Daoy (cell line): ENCODE results near the gene SOX5. TPM values are rescaled to one million over a fixed set of nuclear protein-coding genes. Genes with fewer than 3 reads are reported as not detected.
"Not testable (repeated sequence)": the region's sequence is repeated elsewhere in the genome, so short reads cannot be mapped to it uniquely, and the experiment has no call there.

Experiments
- DNase-seq: peaks from one replicate; pipeline ENCODE4 v3.0.0-alpha.2; 2015; ENCODE audit warnings: low read depth
- total RNA-seq: library from RNA; depleted of rRNA; stranded (reverse); fragments of >200 nt; shearing (Covaris generic); gene quantifications from 2 replicates; pipeline ENCODE4 v1.2.3, GENCODE V29; 2014

SOX5 gene
- total RNA-seq, 1 experiment from 2014 or later = 2.0 TPM

DNA sequence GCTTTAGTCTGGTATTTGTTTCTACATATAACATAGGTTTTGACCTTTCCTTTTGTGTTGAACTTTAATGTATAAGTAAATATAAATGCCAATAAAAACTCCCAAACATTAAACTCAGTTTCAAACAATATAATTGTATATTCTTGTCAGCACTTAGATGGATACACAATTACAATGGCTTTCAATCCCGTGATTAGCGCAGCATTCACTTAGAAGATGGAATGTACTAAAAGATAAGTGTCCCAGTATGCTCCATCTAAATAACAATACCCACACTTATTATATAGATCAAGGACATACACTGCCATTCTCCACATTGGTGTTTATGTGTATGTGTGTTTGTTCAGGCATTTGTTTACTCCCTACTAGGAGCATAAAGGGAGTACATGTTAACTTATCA is 193.1 kb downstream of the SOX5 start:
- DNase-seq = no peak

DNA sequence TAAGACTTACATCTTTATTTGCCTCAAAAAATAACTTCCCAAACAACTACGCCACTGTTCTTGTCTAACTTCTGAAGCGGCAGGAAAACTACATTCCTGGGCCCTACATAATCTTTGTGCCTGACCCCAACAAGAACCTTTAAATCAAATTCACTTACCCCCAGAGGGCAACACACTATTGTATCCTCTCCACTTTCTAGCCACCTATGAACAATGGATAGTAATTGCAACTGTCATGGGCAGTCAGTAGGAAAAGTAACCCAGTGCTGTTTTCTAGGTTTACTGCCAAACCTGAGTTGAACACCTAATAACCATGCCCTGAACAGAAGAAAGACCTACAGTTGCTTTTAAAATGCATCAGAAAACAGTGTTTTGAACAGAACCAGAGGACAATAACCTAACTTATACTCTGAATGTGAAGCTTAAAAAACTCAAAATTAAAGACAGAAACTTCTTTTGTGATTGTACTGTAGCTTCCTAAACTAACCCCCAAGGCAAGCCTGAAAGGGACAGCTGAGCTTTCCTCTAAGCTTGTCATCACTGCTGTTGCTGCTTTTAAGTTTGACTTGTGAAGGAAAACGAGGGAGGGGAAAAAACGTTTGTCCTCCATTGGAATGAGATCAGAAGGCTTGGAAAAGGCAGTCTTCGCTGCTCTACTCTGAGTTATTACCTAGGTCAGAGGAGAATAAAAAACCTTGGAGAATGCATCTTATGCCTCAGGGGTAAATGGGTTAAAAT is 195.7 kb downstream of the SOX5 start:
- no peak for DNase-seq

DNA sequence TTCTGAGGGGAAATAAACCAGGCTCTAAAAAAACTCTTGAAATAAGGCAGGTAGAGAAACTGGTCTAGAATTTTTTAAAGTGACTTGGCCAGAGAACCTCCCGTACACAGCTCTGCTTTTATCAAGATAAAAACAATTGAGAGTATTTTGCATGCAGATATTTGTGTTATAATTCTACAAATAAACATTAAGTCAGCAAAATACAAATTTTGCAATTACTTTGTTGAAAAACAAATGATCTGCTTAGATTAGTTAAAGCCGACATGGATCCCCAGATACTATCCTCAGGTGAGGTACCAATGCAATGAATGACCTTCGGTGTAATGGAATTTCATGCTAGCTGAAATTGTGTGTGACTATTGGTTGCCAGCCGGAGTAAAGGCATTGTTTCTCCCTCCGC is 197.2 kb downstream of the SOX5 start:
- no peak for DNase-seq

DNA sequence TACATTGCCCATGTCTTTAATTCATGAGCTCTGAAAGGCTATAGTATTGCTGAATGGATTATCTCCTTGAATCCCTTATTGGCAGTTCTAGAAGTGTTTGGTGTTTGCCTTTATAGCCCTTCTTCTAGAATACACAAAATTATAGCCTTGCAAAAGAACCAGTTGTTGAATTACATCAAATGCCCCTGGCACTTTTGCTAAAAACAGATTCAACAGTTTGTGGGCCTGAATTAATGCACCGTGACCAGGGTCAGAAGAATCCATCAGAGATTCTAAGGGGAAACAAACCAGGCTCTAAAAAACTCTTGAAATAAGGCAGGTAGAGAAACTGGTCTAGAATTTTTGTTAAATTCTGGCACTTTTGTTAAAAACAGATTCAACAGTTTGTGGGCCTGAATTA is 197.8 kb downstream of the SOX5 start:
- no peak for DNase-seq

DNA sequence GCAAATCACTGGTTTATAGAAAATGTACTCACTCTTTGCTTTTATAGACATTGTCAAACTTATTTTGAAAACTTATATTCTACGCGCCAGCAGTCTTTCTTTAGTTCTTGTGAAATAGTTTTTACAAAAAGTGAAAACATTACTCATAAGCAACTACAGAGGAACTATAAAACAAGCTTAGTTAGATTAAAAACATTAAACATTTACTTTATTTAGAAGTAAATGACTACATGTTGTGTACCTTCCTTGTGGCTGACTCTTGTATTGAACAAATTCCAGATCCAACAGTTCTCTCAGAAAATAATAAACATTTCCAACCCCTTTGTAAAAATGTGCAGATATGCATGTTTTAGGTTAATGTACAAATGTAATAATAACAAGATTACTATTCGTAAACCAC is 198.5 kb downstream of the SOX5 start:
- DNase-seq = no peak

DNA sequence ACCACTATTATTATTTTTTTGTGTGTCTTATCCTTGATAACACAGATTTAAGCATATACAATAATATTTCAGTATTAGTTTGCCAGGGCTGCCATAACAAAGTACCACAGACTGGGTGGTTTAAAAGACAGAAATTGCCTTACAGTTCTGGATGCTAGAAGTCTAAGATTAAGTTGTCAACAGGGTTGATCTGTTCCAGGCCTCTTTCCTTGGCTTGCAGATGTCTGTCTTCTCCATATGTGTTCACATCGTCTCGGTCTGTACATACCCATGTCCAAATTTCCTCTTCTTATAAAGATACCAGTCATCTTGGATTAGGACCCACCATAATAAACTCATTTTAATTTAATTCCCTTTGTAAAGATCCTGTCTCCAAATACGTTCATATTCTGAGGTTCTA is 204.8 kb downstream of the SOX5 start:
- DNase-seq = no peak

DNA sequence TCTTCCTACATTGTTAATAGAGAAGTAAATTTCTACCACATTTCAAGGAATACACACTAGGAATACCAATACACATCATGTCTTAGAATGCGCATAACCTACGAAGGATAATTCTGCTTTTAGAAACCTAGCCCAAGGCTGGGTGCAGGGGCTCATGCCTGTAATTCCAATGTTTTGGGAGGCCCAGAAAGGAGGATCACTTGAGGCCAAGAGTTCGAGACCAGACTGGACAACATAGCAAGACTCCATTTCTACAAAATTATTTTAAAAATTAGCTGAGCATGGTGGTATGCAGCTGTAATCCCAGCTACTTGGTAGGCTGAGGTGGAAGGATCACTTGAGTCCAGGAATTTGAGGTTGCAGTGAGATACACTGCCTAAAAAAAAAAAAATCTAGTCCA is 206.9 kb downstream of the SOX5 start:
- no peak for DNase-seq

DNA sequence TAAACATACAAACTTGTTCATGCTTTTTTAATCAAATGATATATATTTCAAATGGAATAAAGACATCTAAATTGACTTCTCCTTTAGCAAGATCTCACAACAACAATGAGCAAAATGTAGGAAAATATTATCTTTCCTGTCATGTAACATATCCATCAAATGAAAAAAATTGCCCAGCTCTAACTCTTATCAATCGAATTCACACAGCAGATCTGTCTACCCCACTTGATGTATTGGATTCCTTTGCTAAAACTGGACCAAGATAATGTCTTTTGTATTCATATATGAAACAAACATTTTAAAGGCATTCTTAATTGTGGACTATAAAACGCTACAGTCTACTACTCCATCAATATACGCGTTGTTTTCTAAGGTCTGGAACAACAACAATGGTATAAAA is 218.0 kb downstream of the SOX5 start:
- no peak for DNase-seq

DNA sequence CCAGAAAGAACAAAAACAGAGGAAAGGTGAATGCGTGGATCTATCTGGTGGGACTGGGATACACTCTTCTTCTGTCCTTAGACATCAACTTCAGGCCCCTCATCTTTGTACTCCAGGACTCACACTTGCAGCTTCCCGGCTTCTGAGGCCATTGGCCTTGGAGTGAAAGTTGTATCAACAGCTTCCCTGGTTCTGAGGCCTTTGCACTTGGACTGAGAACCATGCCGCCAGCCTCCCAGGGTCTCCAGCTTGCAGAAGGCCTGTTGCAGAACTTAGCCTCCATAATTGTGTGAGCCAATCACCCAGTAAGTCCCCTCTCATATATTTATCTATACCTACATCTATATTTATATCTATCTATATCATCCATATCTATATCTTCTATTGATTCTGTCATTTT is 218.4 kb downstream of the SOX5 start:
- no peak for DNase-seq

DNA sequence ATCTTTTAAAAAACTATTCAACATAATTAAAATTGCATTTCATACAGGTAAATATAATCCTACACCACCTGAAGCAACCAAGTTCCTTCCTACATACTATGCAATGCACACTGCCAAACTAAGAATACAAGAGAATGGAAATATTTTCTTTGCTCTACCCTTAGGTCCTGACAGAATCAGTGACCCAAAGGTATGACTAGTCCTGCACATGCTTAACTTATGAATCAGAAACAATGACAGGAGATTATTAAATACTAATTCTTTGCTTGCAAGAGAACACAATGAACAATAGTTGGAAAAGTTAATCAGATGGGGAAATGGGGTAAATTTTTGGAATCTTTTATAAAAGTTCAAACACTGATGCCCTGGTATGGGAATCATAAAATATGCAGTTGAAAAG is 220.1 kb downstream of the SOX5 start:
- DNase-seq = no peak

DNA sequence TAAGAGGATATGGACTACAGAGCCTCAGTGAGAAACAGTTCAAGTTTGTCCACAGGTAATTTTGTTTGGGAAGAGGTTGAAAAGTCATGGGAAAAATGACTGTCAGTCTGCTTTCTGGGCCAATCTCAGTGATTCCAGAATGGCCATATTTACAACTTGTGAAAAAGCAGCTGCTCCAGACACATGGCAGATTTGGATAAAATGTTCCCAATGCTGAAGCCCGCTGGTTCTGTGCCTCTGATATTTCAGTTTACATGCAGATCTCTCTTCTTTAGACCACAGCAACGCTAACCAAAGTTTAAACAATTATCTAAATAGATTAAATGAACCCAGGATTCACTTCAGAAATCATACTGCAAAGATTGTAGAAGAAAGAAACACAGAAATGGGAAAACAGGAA is 222.8 kb downstream of the SOX5 start:
- DNase-seq = no peak

DNA sequence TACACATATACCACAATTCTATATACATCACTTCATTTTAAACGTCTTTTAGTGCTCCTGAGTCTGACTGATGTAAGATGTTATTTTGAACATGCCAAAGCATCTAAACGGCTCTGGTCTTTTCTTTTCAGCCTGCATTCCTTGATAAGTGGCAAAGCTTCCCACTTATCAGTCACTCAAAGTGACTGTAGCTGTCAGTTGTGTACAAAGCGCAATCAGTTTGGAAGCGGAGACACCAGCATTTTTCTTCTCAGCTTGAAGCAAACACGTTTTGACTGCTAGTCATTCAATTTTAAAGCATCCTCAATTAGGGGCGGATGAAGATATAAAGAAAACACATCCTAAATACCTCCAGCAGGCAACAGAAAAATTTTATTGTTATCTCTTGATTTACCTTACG is 226.8 kb downstream of the SOX5 start:
- DNase-seq = no peak

DNA sequence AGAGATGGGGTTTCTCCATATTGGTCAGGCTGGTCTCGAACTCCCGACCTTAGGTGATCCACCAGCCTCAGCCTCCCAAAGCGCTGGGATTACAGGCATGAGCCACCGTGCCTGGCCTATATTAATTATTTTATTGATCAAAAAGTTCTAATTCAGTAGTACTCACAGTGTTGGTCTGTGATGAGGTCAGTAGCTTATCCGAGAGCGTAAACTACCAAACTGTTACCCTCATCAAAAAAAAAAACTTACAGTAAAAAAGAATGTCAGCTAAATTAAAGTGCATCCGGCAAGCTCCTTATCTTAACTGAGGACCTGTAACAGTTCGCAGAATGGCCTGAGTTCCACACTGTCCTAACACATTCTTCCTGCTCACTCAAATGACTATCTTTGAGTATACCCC is 228.2 kb downstream of the SOX5 start:
- DNase-seq = no peak

DNA sequence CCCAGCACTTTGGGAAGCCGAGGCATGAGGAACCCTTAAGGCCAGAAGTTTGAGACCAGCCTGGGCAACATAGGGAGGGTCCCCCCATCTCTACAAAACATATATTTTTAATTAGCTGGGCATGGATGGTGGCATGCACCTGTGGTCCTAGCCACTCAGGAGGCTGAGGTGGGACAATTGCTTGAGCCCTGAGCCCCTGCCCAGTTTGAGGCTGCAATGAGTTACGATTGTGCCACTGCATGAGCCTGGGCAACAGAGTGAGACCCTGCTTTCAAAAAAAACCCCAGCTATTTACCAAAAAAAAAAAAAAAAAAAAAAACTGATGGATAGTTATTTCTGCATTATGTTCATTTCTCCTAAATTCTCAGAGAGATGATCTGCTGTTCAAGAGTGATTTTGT is 230.0 kb downstream of the SOX5 start:
- no peak for DNase-seq

DNA sequence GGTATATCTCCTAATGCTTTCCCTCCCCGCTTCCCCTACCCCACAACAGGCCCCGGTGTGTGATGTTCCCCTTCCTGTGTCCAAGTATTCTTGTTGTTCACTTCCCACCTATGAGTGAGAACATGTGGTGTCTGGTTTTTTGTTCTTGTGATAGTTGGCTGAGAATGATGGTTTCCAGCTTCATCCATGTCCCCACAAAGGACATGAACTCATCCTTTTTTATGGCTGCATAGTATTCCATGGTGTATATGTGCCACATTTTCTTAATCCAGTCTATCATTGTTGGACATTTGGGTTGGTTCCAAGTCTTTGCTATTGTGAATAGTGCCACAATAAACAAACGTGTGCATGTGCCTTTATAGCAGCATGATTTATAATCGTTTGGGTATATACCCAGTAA is 239.1 kb downstream of the SOX5 start:
- not testable (repeated sequence) for DNase-seq

DNA sequence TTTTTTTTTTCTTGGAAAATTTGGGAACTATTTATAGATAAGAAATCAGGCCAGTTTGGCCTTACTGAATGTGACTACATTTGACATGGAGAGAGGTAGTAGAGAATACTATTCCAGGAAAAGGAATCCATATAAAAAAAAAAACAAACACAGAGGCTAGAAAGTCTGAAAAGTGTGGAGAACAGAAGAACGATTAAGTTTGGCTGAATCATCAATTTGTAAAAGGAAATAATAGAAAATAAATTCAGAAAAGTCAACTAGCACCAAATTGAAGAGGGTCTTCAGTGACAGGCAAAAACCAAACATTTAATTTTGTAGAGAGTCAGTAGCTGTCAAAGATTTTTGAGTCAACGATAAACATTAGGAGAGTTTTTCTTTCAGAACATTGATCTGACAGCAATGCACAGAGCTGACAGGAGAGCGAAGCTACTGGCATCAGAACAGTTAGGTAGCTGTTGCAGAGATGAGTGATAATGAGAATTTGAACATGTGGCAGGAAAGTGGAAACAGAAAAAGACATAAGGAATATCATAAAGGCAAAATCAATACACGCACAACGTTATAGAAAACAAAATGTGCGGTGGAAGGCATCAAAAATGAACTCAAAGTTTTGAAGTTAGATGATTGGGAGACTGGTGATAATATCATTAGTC is 241.2 kb downstream of the SOX5 start:
- DNase-seq = no peak

DNA sequence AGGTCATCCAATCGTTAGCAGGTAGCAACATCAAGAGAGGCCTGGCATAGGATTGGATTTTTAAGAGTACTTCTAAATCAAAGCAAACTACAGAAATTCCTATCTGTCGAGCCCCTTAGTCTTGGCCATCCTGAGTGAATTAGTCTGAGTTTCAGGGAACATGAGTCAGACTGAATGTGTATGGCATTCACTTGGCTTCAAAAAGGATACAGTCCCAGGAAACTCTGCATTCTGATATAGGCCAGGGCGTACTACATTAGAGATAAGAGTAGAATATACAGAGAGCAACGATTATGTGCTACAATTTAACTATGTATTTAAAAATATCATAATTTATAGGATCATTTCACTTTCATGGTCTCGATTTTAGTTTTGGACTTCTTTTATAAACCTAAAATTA is 242.2 kb downstream of the SOX5 start:
- no peak for DNase-seq

DNA sequence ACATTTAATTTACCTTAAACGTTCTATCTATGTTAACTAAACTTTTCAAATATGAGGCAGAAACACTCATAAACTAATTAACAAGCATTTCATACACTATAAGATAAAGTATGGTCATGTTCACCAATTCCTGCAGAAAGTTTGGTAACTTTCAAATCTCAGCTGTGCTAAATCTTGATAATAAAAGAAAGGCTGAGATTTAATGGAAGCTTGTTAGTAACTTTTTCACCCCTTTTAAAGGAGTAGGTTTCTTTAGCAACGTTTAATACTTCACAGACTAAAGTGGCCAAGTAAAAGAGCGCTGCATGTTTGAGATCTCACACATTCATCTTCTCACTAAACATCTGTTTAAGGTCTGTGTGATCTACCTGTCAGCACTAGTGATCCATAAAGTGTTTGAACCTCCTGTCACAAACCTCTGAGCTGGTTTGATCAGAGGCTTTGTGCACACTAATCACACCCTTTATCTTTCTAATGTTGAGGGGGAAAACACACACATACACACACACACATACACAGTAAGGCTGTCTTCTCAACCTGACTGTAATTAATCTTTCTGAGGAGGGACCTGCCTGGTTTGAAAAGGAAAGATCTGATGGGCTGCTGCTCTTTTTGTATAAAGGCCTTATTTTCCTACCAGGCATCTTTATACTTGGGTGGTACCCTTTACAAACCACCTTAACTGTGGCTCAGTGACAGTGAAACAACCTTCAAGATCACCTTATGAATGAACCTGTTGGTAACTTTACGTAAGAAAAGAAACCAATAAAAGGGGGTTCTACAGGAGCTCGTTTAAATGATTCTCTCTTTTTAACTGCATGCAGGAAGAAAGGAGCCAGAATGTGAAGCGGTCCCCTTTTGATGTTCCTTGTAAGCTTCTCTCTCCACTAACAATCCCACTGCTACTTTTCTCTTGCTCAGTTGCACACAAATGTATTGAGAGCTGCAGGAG is 244.2 kb downstream of the SOX5 start:
- no peak for DNase-seq

DNA sequence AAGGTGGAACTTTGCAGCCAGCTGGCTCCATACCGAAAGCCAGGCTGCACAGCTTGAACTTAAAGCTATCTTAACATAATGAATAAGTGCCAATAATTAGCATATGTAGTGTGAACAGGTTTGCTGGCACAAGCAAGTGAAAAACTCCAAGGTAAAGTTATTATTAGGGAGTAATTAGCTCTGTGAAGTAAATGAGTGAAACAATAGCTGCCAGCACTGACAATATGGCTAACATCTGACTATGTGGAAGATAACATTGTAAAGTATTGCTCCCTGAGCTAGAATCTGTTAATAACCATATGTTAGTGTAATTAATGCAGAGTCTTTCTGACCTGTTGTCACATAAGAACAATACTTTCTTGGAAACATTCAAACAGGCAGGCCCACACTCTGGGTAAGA is 246.4 kb downstream of the SOX5 start:
- DNase-seq = no peak

DNA sequence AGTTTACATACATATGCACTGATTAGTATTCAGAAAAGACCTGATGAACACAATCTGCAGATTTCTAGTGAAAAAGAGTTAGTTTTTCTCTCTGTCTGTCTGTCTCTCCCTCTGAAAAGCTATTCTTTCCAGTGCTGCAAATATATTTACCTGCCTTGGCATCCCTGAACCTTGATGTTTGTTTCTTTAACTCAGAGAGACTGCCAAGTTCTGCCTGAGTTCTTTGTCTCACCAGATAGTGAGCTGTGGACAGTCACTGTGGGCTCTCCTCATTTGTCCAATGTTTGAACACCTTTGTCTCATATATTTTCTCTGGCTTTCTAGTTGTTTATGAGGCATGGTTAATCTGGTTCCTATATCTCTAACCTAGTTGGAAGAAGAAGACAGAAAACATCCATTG is 250.4 kb downstream of the SOX5 start:
- no peak for DNase-seq

DNA sequence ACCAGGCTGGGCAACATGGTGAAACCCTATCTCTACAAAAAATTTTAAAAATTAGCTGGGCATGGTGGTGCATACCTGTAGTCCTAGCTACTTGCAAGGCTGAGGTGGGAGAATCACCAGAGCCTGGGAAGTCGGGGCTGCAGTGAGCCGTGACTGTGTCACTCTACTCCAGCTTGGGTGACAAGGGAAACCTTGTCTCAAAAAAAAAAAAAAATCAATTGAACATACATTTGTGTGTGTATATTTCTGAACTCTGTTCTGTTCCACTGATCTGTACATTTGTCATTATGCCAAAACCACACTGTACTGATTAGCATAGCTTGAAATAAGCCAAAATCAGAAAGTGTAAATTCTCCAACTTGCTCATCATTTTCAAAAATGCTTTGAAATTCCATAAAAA is 254.6 kb downstream of the SOX5 start:
- DNase-seq = no peak

DNA sequence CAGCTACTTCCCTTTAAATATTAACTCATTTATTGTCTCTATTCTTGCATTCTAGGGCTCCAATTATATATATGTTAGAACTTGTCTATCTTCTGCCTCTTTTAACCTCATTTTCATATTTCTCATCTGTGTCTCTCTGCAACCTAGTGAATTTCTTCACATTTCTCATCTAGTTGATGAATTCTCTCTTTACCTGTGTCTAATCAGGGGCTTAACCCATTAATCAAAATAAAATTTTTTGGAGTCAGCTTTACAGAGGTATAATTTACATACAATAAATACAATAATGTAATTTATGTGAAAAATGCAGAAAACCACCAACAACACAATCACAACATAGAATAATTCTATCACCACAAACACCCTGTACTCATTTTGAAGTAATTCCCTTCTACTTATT is 255.2 kb downstream of the SOX5 start:
- no peak for DNase-seq

DNA sequence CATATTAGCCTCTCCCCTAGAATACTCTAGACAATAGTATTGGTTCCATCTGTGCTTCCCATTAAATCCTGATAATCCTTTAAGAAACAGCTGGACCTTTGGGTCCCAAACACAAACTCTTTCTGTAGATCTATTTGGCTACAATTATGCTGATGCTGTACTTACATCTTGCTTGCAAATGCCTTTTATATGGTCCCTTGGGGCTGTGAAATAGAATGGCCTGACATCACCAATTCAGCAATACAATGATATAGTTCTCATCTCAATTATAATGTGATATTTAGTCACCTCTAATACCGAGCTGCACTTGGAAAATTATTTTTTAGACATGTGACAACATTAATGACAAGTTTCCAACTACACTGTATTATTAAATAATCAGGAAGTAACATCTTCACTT is 261.5 kb downstream of the SOX5 start:
- no peak for DNase-seq
